NK-92 treated with Interleukin-12 subunit alpha and Interleukin-12 subunit beta, amount 100 ng/mL, for 24 hours (cell line): Measurements from ENCODE around the gene OR5T2.
"Not testable (repeated sequence)": the region's sequence is repeated elsewhere in the genome, so short reads cannot be mapped to it uniquely, and the experiment has no call there.

ENCODE experiments used
- DNase-seq: peaks from one replicate; lab custom pipeline; 2025; lab: John Stamatoyannopoulos, UW

OR5T2 gene

GRCh38 chr11:56234155-56234554 is at the start of gene OR5T2:
Gene OR5T2, minus strand, starts transcription at chr11:56234255. Its CDS starts 1,193 bp downstream, at chr11:56233062.
- DNase-seq, result no peak

GRCh38 chr11:56273854-56274253 is 39.8 kb upstream of the OR5T2 start, which contains the start of gene OR5T1:
Gene OR5T1, plus strand, starts transcription at chr11:56274154. Its CDS starts 1,485 bp downstream, at chr11:56275639.
- DNase-seq, result no peak

GRCh38 chr11:56271092-56271491 is 37.0 kb upstream of the OR5T2 start:
- no peak for DNase-seq

GRCh38 chr11:56251954-56252353 is 17.9 kb upstream of the OR5T2 start, which contains the start of gene OR5T3:
Gene OR5T3, plus strand, starts transcription at chr11:56252254. Its CDS starts 0 bp downstream, at chr11:56252254.
- no peak for DNase-seq

- not testable (repeated sequence) for DNase-seq
Measured at GRCh38 chr11:56219735-56220134, 14.3 kb downstream of the OR5T2 start.

GRCh38 chr11:56214537-56214936 is 19.5 kb downstream of the OR5T2 start:
- DNase-seq, result no peak

GRCh38 chr11:56207790-56208189 is 26.3 kb downstream of the OR5T2 start:
- no peak for DNase-seq

- DNase-seq, result no peak
Measured at GRCh38 chr11:56197367-56197766, 36.7 kb downstream of the OR5T2 start.

- no peak for DNase-seq
Measured at GRCh38 chr11:56196705-56197104, 37.4 kb downstream of the OR5T2 start.

- DNase-seq, result no peak
Measured at GRCh38 chr11:56188602-56189001, 45.5 kb downstream of the OR5T2 start.

- no peak for DNase-seq
Measured at GRCh38 chr11:56183459-56183858, 50.6 kb downstream of the OR5T2 start.
